NCI-H82 (cell line): ENCODE measurements around the gene PTP4A1.
"Not testable (repeated sequence)": the region's sequence is repeated elsewhere in the genome, so short reads cannot be mapped to it uniquely, and the experiment has no call there.

Source experiments
- DNase-seq: peaks from one replicate; lab custom pipeline; 2025; lab: John Stamatoyannopoulos, UW

The PTP4A1 gene

GRCh38 chr6:63582579-63583231 is 10.4 kb downstream of the PTP4A1 start:
- DNase-seq, result peak; percentile 2

GRCh38 chr6:63584125-63584514 is 11.8 kb downstream of the PTP4A1 start:
- no peak for DNase-seq

- no peak for DNase-seq
These were observed 12.3 kb downstream of the PTP4A1 start for GRCh38 chr6:63584566-63584965.

GRCh38 chr6:63585652-63586051 is 13.4 kb downstream of the PTP4A1 start:
- DNase-seq, result not testable (repeated sequence)

- DNase-seq, result no peak
These were observed 17.7 kb downstream of the PTP4A1 start for GRCh38 chr6:63589952-63590411.

- DNase-seq, result no peak
These were observed 20.6 kb downstream of the PTP4A1 start for GRCh38 chr6:63592886-63593285.

- DNase-seq, result peak; percentile 11
These were observed 25.1 kb downstream of the PTP4A1 start for GRCh38 chr6:63597141-63598048.

GRCh38 chr6:63598049-63599036 is 26.1 kb downstream of the PTP4A1 start:
- DNase-seq, result peak; percentile 81

GRCh38 chr6:63599243-63599642 is 27.0 kb downstream of the PTP4A1 start:
- DNase-seq, result no peak

GRCh38 chr6:63600136-63600535 is 27.9 kb downstream of the PTP4A1 start:
- DNase-seq, result no peak

GRCh38 chr6:63609231-63609630 is 37.0 kb downstream of the PTP4A1 start:
- no peak for DNase-seq

- no peak for DNase-seq
These were observed 38.7 kb downstream of the PTP4A1 start for GRCh38 chr6:63610944-63611343.

GRCh38 chr6:63611560-63611959 is 39.3 kb downstream of the PTP4A1 start:
- DNase-seq, result no peak

- no peak for DNase-seq
These were observed 43.3 kb downstream of the PTP4A1 start for GRCh38 chr6:63615590-63615989.
